Measurements from ENCODE around the gene LMAN2L. TPM values are rescaled to one million over a fixed set of nuclear protein-coding genes. Genes with fewer than 3 reads are reported as not detected.
A peak's percentile ranks its signal among the peaks of the same experiment; 100 is the strongest.

LMAN2L gene
- total RNA-seq, 1 donor from 2014 or later, result 15.3 TPM

DNA sequence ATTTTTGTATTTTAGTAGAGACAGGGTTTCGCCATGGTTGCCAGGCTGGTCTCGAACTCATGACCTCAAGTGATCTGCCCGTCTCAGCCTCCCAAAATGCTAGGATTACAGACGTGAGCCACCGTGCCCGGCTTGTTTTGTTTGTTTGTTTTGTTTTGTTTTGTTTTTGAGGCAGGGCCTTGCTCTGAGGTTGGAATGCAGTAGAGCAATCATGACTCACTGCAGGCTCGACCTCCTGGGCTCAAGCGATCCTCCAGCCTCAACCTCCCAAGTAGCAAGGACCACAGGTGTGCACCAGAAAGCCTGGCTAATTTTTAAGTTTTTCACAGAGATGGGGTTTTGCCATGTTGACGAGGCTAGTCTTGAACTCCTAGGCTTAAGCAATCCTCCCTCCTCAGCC, 11.9 kb upstream of the LMAN2L start:
- no peak for DNase-seq (ENCODE audit: low spot score)
- Mint-ChIP-seq H3K27ac (ENCODE audit: unreplicated experiment) (no peak overlapping the region), H3K9me3 (ENCODE audit: low read depth) (no peaks in the 10 kb centered on the region), H3K4me1 (ENCODE audit: low read depth) (peaks cover 5% of the 10 kb centered on the region), H3K36me3 (ENCODE audit: low read depth) (no peaks in the 10 kb centered on the region), H3K27me3 (ENCODE audit: low read depth) (no peaks in the 10 kb centered on the region), H3K4me3 (ENCODE audit: unreplicated experiment) (no peak overlapping the region)
- TF ChIP-seq, protein P1, sequence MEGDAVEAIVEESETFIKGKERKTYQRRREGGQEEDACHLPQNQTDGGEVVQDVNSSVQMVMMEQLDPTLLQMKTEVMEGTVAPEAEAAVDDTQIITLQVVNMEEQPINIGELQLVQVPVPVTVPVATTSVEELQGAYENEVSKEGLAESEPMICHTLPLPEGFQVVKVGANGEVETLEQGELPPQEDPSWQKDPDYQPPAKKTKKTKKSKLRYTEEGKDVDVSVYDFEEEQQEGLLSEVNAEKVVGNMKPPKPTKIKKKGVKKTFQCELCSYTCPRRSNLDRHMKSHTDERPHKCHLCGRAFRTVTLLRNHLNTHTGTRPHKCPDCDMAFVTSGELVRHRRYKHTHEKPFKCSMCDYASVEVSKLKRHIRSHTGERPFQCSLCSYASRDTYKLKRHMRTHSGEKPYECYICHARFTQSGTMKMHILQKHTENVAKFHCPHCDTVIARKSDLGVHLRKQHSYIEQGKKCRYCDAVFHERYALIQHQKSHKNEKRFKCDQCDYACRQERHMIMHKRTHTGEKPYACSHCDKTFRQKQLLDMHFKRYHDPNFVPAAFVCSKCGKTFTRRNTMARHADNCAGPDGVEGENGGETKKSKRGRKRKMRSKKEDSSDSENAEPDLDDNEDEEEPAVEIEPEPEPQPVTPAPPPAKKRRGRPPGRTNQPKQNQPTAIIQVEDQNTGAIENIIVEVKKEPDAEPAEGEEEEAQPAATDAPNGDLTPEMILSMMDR (IDR thresholded peaks at IDR 0.05), result no peak

DNA sequence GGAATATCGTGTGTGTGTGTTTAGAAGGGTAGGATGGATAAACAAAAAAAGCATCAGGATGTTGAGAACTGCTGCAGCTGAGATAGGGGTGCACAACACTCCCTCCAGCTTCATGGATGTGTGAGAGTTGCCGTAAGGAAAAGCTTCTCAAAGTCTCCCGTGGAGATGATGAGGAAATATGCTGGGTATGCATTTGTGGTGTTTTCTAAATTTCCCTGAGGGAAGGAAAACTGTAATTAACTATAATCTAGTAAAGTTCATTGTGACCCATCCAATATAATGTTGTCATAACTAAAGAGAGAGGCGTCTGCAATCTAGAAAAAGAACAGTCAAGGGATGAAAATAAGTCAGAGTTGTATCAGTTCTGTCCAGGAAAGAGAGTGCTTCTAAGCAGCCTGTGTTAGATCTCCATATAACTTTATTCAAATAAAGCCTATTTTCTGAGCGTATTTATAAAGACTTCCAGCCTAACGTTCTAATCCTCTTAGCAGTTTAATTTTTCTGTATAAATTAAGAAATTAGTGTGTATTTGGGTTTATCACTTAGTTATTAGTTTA, 7.3 kb upstream of the LMAN2L start:
- no peak overlapping the region for H3K4me3 Mint-ChIP-seq (ENCODE audit: unreplicated experiment)
- no peaks in the 10 kb centered on the region for H3K36me3 Mint-ChIP-seq (ENCODE audit: low read depth)
- peaks cover 1% of the 10 kb centered on the region for H3K27me3 Mint-ChIP-seq (ENCODE audit: low read depth)
- peaks cover 6% of the 10 kb centered on the region for H3K4me1 Mint-ChIP-seq (ENCODE audit: low read depth)
- H3K9me3 Mint-ChIP-seq (ENCODE audit: low read depth), result no peaks in the 10 kb centered on the region
- no peak for DNase-seq (ENCODE audit: low spot score)
- H3K27ac Mint-ChIP-seq (ENCODE audit: unreplicated experiment), result no peak overlapping the region
- TF ChIP-seq, protein P1 (IDR thresholded peaks at IDR 0.05), result no peak

DNA sequence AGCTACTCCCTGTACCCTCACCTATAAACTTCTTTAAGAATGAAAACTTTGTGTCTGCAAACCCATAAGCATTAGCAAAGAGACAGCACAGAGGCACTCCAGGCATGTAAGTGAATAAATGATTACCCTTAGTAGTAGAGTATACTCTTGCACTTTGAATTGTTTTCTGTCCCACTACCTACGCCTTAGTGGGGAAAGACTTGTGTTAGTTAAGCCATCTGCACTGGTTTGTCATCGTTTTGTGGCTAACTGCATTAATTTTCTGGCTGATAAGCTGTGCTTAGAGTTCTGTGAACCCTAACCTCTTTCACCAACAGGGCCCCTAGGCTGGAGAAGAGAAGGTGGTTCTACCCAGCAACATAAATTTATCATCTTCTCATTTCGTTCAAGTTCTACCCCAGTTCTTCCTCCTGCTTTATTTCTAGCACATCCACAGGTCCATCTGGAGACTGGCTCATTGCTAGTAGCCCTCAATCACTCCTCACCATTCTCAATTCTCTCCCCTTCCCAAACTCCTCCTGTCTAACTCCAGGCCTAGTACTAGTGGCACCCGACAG, 710 bp downstream of the LMAN2L start:
- Mint-ChIP-seq H3K27ac (ENCODE audit: unreplicated experiment) (peak overlapping the region; percentile 98), H3K4me3 (ENCODE audit: unreplicated experiment) (peak overlapping the region; percentile 100), H3K4me1 (ENCODE audit: low read depth) (peaks cover 26% of the 10 kb centered on the region), H3K36me3 (ENCODE audit: low read depth) (peaks cover 5% of the 10 kb centered on the region), H3K9me3 (ENCODE audit: low read depth) (no peaks in the 10 kb centered on the region), H3K27me3 (ENCODE audit: low read depth) (no peaks in the 10 kb centered on the region)
- DNase-seq (ENCODE audit: low spot score), result no peak
- TF ChIP-seq, protein P1 (IDR thresholded peaks at IDR 0.05), result no peak

DNA sequence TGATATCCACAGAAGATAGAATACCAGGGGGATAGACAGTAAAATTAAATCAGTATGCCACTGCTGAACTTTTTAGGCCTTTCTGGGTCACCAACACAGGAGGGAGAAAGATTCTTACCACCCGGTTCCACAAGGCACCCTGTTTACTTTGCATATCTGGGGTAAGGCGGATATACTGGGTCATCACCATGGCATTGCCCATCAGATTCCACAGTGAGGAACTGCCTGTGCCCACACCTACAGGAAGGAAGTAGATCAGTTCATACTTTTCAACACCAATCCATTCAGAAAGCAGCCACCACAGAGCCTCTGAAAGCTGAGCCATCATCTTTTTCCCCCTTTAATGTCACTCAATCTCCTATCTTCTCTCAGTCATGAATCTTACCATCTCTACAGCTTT, 2.0 kb downstream of the LMAN2L start:
- Mint-ChIP-seq H3K9me3 (ENCODE audit: low read depth) (no peaks in the 10 kb centered on the region), H3K4me3 (ENCODE audit: unreplicated experiment) (no peak overlapping the region), H3K36me3 (ENCODE audit: low read depth) (peaks cover 11% of the 10 kb centered on the region), H3K4me1 (ENCODE audit: low read depth) (peaks cover 26% of the 10 kb centered on the region), H3K27me3 (ENCODE audit: low read depth) (no peaks in the 10 kb centered on the region), H3K27ac (ENCODE audit: unreplicated experiment) (no peak overlapping the region)
- TF ChIP-seq, protein P1 (IDR thresholded peaks at IDR 0.05), result no peak
- DNase-seq (ENCODE audit: low spot score), result no peak

DNA sequence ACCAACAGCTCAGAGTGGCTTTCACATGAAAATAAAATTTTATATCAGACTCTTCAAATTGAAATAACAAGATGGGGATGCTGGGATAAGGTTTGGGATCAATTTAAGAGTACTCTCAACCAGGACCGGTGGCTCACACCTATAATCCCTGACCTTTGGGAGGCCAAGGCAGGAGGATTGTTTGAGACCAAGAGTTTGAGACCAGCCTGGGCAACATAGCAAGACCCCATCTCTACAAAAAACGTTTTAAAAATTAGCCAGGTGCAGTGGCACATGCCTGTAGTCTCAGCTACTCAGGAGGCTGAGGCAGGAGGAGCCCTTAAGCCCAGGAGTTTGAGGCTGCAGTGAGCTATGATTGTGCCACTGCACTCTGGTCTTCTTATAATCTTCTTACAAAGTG, 2.6 kb downstream of the LMAN2L start:
- no peaks in the 10 kb centered on the region for H3K9me3 Mint-ChIP-seq (ENCODE audit: low read depth)
- no peak for DNase-seq (ENCODE audit: low spot score)
- TF ChIP-seq, protein P1 (IDR thresholded peaks at IDR 0.05), result no peak
- no peaks in the 10 kb centered on the region for H3K27me3 Mint-ChIP-seq (ENCODE audit: low read depth)
- H3K4me1 Mint-ChIP-seq (ENCODE audit: low read depth), result peaks cover 26% of the 10 kb centered on the region
- no peak overlapping the region for H3K4me3 Mint-ChIP-seq (ENCODE audit: unreplicated experiment)
- peaks cover 12% of the 10 kb centered on the region for H3K36me3 Mint-ChIP-seq (ENCODE audit: low read depth)
- H3K27ac Mint-ChIP-seq (ENCODE audit: unreplicated experiment), result no peak overlapping the region

Data from chondrocyte (in vitro differentiated cells).